ENCODE data around the gene POU6F2. TPM values are rescaled to one million over a fixed set of nuclear protein-coding genes. Genes with fewer than 3 reads are reported as not detected.
"Not testable (repeated sequence)": the region's sequence is repeated elsewhere in the genome, so short reads cannot be mapped to it uniquely, and the experiment has no call there.

The POU6F2 gene
- total and polyA plus RNA-seq, 5 donors: 0.81 to 3.4 (median 2.9) TPM

GRCh38 chr7:39306016-39306570, 328.4 kb downstream of the POU6F2 start:
- ATAC-seq: no peak
- intact Hi-C loops (cut with DNase I): no loop called here
- no peaks in the 10 kb centered on the region for H3K4me1 ChIP-seq (ENCODE audit: control insufficient read depth, insufficient read depth, low read length)
- no peaks in the 10 kb centered on the region for H3K27me3 ChIP-seq (ENCODE audit: control insufficient read depth, insufficient read depth)
- no peak for DNase-seq
- H3K4me3 ChIP-seq (ENCODE audit: low read length): no peak overlapping the region
- H3K27ac ChIP-seq (ENCODE audit: low read length): no peak overlapping the region
- no peaks in the 10 kb centered on the region for H3K9me3 ChIP-seq (ENCODE audit: control insufficient read depth, low read length)
- 81% methylated on average over 5 of the region's 5 CpGs for WGBS

DNA sequence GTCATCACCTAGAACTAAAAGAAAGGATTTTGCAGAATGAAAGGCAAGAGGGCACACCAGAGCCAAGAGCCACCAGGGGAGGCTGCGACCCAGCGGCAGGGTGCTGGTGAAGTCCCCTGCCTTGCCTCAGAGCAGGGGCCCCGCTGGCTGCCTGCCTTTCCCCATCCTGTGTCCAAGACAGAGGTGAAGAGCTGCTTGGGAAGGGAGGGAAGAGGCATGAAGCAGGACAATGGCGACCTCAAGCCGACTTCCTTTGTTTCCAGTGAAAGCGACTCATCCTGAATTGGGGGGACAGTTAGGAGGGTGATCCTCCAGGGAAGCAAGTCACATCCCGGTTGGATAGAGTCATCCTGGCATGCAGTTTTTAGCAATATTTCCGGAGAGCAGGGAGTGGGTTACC, 333.0 kb downstream of the POU6F2 start:
- intact Hi-C loops (cut with DNase I): no loop called here
- H3K9me3 ChIP-seq (ENCODE audit: control insufficient read depth, low read length): no peaks in the 10 kb centered on the region
- ATAC-seq (no peak), DNase-seq (no peak)
- WGBS: 59% methylated on average over 8 of the region's 8 CpGs
- no peak overlapping the region for H3K27ac ChIP-seq (ENCODE audit: low read length)
- no peaks in the 10 kb centered on the region for H3K4me1 ChIP-seq (ENCODE audit: control insufficient read depth, insufficient read depth, low read length)
- no peaks in the 10 kb centered on the region for H3K27me3 ChIP-seq (ENCODE audit: control insufficient read depth, insufficient read depth)
- H3K4me3 ChIP-seq (ENCODE audit: low read length): no peak overlapping the region

- no peaks in the 10 kb centered on the region for H3K27me3 ChIP-seq (ENCODE audit: control insufficient read depth, insufficient read depth)
- peaks cover 2% of the 10 kb centered on the region for H3K4me1 ChIP-seq (ENCODE audit: control insufficient read depth, insufficient read depth, low read length)
- H3K4me3 ChIP-seq (ENCODE audit: low read length): no peak overlapping the region
- intact Hi-C loops (cut with DNase I): no loop called here
- DNase-seq (no peak), ATAC-seq (no peak)
- no peaks in the 10 kb centered on the region for H3K9me3 ChIP-seq (ENCODE audit: control insufficient read depth, low read length)
- H3K27ac ChIP-seq (ENCODE audit: low read length): no peak overlapping the region
- WGBS: 69% methylated on average over 10 of the region's 10 CpGs
These were observed 334.7 kb downstream of the POU6F2 start for GRCh38 chr7:39312254-39312989.

- Histone ChIP-seq H3K27me3 (ENCODE audit: control insufficient read depth, insufficient read depth) (no peaks in the 10 kb centered on the region), H3K4me3 (ENCODE audit: low read length) (no peak overlapping the region), H3K9me3 (ENCODE audit: control insufficient read depth, low read length) (no peaks in the 10 kb centered on the region), H3K27ac (ENCODE audit: low read length) (no peak overlapping the region), H3K4me1 (ENCODE audit: control insufficient read depth, insufficient read depth, low read length) (peaks cover 2% of the 10 kb centered on the region)
- intact Hi-C loops (cut with DNase I): no loop called here
- DNase-seq (no peak), ATAC-seq (no peak)
- WGBS: 72% methylated on average over 4 of the region's 4 CpGs
These were observed 335.7 kb downstream of the POU6F2 start for GRCh38 chr7:39313376-39313775.

GRCh38 chr7:39313974-39314373, 336.3 kb downstream of the POU6F2 start:
- H3K27ac ChIP-seq (ENCODE audit: low read length): no peak overlapping the region
- no peak for ATAC-seq
- H3K4me1 ChIP-seq (ENCODE audit: control insufficient read depth, insufficient read depth, low read length): peaks cover 2% of the 10 kb centered on the region
- WGBS: 54% methylated on average over 6 of the region's 6 CpGs
- intact Hi-C loops (cut with DNase I): no loop called here
- no peak overlapping the region for H3K4me3 ChIP-seq (ENCODE audit: low read length)
- H3K9me3 ChIP-seq (ENCODE audit: control insufficient read depth, low read length): no peaks in the 10 kb centered on the region
- DNase-seq: no peak
- no peaks in the 10 kb centered on the region for H3K27me3 ChIP-seq (ENCODE audit: control insufficient read depth, insufficient read depth)

- Histone ChIP-seq H3K27ac (ENCODE audit: low read length) (no peak overlapping the region), H3K9me3 (ENCODE audit: control insufficient read depth, low read length) (no peaks in the 10 kb centered on the region), H3K4me3 (ENCODE audit: low read length) (no peak overlapping the region), H3K27me3 (ENCODE audit: control insufficient read depth, insufficient read depth) (no peaks in the 10 kb centered on the region), H3K4me1 (ENCODE audit: control insufficient read depth, insufficient read depth, low read length) (peaks cover 2% of the 10 kb centered on the region)
- ATAC-seq (no peak), DNase-seq (no peak)
- WGBS: 65% methylated on average over 5 of the region's 5 CpGs
- intact Hi-C loops (cut with DNase I): no loop called here
These were observed 339.4 kb downstream of the POU6F2 start for GRCh38 chr7:39317107-39317506.

- Histone ChIP-seq H3K9me3 (ENCODE audit: control insufficient read depth, low read length) (no peaks in the 10 kb centered on the region), H3K4me3 (ENCODE audit: low read length) (no peak overlapping the region), H3K4me1 (ENCODE audit: control insufficient read depth, insufficient read depth, low read length) (peaks cover 2% of the 10 kb centered on the region), H3K27me3 (ENCODE audit: control insufficient read depth, insufficient read depth) (no peaks in the 10 kb centered on the region), H3K27ac (ENCODE audit: low read length) (no peak overlapping the region)
- 70% methylated on average over 5 of the region's 5 CpGs for WGBS
- ATAC-seq (no peak), DNase-seq (no peak)
- intact Hi-C loops (cut with DNase I): no loop called here
These were observed 340.2 kb downstream of the POU6F2 start for GRCh38 chr7:39317896-39318295.

- ATAC-seq: no peak
- Histone ChIP-seq H3K27me3 (ENCODE audit: control insufficient read depth, insufficient read depth) (no peaks in the 10 kb centered on the region), H3K4me1 (ENCODE audit: control insufficient read depth, insufficient read depth, low read length) (peaks cover 1% of the 10 kb centered on the region), H3K4me3 (ENCODE audit: low read length) (no peak overlapping the region), H3K27ac (ENCODE audit: low read length) (no peak overlapping the region), H3K9me3 (ENCODE audit: control insufficient read depth, low read length) (no peaks in the 10 kb centered on the region)
- intact Hi-C loops (cut with DNase I): no loop called here
- WGBS: 73% methylated on average over 3 of the region's 3 CpGs
- no peak for DNase-seq
These were observed 343.5 kb downstream of the POU6F2 start for GRCh38 chr7:39321245-39321644.

DNA sequence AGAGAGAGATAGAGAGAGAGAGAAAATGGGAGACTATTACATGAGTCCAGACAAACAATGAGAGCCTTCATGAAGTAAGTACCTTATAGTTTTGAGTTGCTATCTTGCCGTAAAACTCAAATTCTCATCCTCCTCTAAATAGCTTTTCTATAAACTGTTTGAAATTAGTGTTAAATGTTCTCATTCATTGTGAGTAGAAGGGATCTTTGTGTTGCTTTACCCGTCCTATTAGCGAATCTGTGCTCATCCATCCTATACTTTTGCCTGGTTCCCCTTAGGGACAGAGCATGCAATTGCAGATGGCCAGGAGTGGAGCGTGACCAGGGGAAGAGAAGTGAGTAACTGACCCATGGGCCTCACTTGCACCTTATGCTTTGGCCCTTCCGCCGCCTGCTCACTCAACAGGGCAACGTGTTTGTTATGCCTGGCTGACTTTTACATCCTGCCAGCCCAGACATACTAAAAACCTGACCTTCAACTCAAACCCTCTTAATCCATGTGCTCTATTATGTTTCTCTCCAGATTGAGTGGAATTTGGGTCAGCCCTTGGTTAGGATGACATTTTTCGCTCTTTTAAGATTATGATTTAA, 344.3 kb downstream of the POU6F2 start:
- DNase-seq (no peak), ATAC-seq (no peak)
- Histone ChIP-seq H3K4me1 (ENCODE audit: control insufficient read depth, insufficient read depth, low read length) (no peaks in the 10 kb centered on the region), H3K9me3 (ENCODE audit: control insufficient read depth, low read length) (no peaks in the 10 kb centered on the region), H3K27me3 (ENCODE audit: control insufficient read depth, insufficient read depth) (no peaks in the 10 kb centered on the region), H3K27ac (ENCODE audit: low read length) (no peak overlapping the region), H3K4me3 (ENCODE audit: low read length) (no peak overlapping the region)
- WGBS: 72% methylated on average over 8 of the region's 8 CpGs
- intact Hi-C loops (cut with DNase I): no loop called here

DNA sequence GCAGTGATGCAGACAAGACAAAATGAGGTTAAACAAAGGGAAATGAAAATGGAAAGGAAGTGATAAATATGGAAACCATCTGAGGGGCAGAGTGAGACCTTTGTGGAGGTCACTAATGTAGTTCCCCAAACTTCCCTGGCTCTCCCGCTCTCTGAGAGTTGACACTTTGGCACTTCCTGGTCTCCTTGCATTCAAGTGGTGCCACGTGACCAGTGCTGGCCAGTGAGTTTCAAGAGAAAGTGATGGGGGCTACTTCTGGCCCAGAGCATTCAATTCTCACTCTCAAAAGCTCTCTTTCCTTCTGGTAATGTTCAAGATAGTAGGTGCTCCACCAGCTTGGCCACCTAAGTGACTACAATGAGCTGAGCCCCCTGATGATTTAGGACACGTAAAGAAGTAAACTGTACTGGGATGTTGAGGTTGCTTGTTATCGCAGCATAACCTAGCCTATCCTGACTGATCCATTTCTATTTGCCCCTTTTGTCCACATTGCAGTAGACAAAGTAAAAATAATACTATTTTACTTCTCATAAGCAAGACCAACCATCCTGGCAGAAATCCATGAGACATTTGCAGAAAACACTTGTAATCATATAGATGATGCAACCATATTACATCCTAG, 346.5 kb downstream of the POU6F2 start:
- no peaks in the 10 kb centered on the region for H3K9me3 ChIP-seq (ENCODE audit: control insufficient read depth, low read length)
- H3K4me3 ChIP-seq (ENCODE audit: low read length): no peak overlapping the region
- H3K27ac ChIP-seq (ENCODE audit: low read length): no peak overlapping the region
- intact Hi-C loops (cut with DNase I): no loop called here
- ATAC-seq (no peak), DNase-seq (no peak)
- 88% methylated on average over 4 of the region's 4 CpGs for WGBS
- H3K4me1 ChIP-seq (ENCODE audit: control insufficient read depth, insufficient read depth, low read length): no peaks in the 10 kb centered on the region
- no peaks in the 10 kb centered on the region for H3K27me3 ChIP-seq (ENCODE audit: control insufficient read depth, insufficient read depth)

DNA sequence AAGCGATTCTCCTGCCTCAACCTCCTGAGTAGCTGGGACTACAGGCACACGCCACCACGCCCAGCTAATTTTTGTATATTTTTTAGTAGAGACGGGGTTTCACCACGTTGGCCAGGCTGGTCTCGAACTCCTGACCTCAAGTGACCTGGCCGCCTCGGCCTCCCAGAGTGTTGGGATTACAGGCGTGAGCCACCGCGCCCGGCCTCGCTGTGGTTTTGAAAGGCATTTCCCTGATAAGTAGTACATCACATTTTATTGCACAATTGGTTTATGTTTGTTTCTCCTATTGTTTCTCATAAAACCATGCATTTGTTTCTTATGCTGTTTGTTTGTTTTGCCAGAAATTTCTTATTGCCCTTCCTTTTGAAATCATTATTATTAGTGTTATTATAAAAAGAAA, 353.9 kb downstream of the POU6F2 start:
- DNase-seq: peak in 2 of 3 donors; percentile 14 to 61
- H3K4me1 ChIP-seq (ENCODE audit: control insufficient read depth, insufficient read depth, low read length); H3K27ac ChIP-seq (ENCODE audit: low read length); H3K27me3 ChIP-seq (ENCODE audit: control insufficient read depth, insufficient read depth); H3K9me3 ChIP-seq (ENCODE audit: control insufficient read depth, low read length); intact Hi-C loops (cut with DNase I); H3K4me3 ChIP-seq (ENCODE audit: low read length); ATAC-seq: not testable (repeated sequence)
- 78% methylated on average over 13 of the region's 13 CpGs for WGBS

All from right cardiac atrium (tissue), 5 donors.